Mesendoderm (in vitro differentiated cells): ENCODE results near the gene PLEKHA4.
A peak's percentile ranks its signal among the peaks of the same experiment; 100 is the strongest.
"Not testable (repeated sequence)": the region's sequence is repeated elsewhere in the genome, so short reads cannot be mapped to it uniquely, and the experiment has no call there.

Experiments
- DNase-seq: peaks from one replicate; pipeline ENCODE4 v3.0.0; 2013
- H2AK5ac ChIP-seq: 2 replicates; pipeline ENCODE4 v1.6.1; 2013; ENCODE audit warnings: low read length, inconsistent platforms
- H2BK120ac ChIP-seq: 2 replicates; pipeline ENCODE4 v1.6.1; 2013; ENCODE audit warnings: low read depth, mild to moderate bottlenecking, low read length, moderate library complexity, mixed read lengths
- H2BK15ac ChIP-seq: replicated peaks from 2 replicates; pipeline ENCODE4 v1.6.1; 2013; ENCODE audit warnings: low read depth, mild to moderate bottlenecking, moderate library complexity
- H2BK5ac ChIP-seq: 2 replicates; pipeline ENCODE4 v1.6.1; 2013; ENCODE audit warnings: low read length, inconsistent platforms
- H3K18ac ChIP-seq: 2 replicates; pipeline ENCODE4 v1.6.1; 2013; ENCODE audit warnings: mild to moderate bottlenecking, low read length, mixed read lengths
- H3K23ac ChIP-seq: one replicate; pipeline ENCODE4 v1.6.1; 2013; ENCODE audit warnings: low read length
- H3K27ac ChIP-seq: 2 replicates; pipeline ENCODE4 v1.5.1; 2013; ENCODE audit warnings: low read depth, mild to moderate bottlenecking, inconsistent platforms, low read length, moderate library complexity
- H3K27me3 ChIP-seq: 2 replicates; pipeline ENCODE4 v1.6.1; 2013; ENCODE audit warnings: low read length, control low read depth, mild to moderate bottlenecking, inconsistent platforms; ENCODE audit not compliant: insufficient read depth, poor library complexity
- H3K36me3 ChIP-seq: 2 replicates; pipeline ENCODE4 v1.6.1; 2013; ENCODE audit warnings: low read length, inconsistent platforms; ENCODE audit not compliant: control insufficient read depth, insufficient read depth
- H3K4ac ChIP-seq: one replicate; pipeline ENCODE4 v1.6.1; 2013; ENCODE audit warnings: low read depth, mild to moderate bottlenecking, low read length, moderate library complexity
- H3K4me1 ChIP-seq: 2 replicates; pipeline ENCODE4 v1.6.1; 2013; ENCODE audit warnings: low read depth, low read length, inconsistent platforms; ENCODE audit not compliant: control insufficient read depth
- H3K4me2 ChIP-seq: 2 replicates; pipeline ENCODE4 v1.6.1; 2013; ENCODE audit warnings: low read length
- H3K4me3 ChIP-seq: 2 replicates; pipeline ENCODE4 v1.5.1; 2013; ENCODE audit warnings: mild to moderate bottlenecking, low read length
- H3K56ac ChIP-seq: one replicate; pipeline ENCODE4 v1.6.1; 2013; ENCODE audit warnings: low read length
- H3K79me1 ChIP-seq: 2 replicates; pipeline ENCODE4 v1.6.1; 2013; ENCODE audit warnings: low read length, inconsistent platforms
- H3K79me2 ChIP-seq: 2 replicates; pipeline ENCODE4 v1.6.1; 2013; ENCODE audit warnings: mild to moderate bottlenecking, low read length; ENCODE audit not compliant: control insufficient read depth, insufficient read depth
- H3K9ac ChIP-seq: 2 replicates; pipeline ENCODE4 v1.6.1; 2013; ENCODE audit warnings: low read length, inconsistent platforms
- H4K5ac ChIP-seq: one replicate; pipeline ENCODE4 v1.6.1; 2013; ENCODE audit warnings: low read length
- H4K8ac ChIP-seq: one replicate; pipeline ENCODE4 v1.6.1; 2013; ENCODE audit warnings: low read depth, mild to moderate bottlenecking, control low read depth, low read length, moderate library complexity
- WGBS: extraction: QIAGEN DNeasy Blood & Tissue Kit; methylation state at CpG from one replicate; pipeline ENCODE4 v1.1.7; 2013; ENCODE audit warnings: low lambda C conversion rate, missing lambda C conversion rate; ENCODE audit not compliant: insufficient coverage; ENCODE audit errors: extremely low coverage; 5-methylcytosine and 5-hydroxymethylcytosine counted together

The PLEKHA4 gene

GRCh38 chr19:48902291-48902690, 33.9 kb upstream of the PLEKHA4 start:
- not testable (repeated sequence) for H3K4me1 ChIP-seq, H3K79me1 ChIP-seq, H3K23ac ChIP-seq, H3K27ac ChIP-seq, H2BK5ac ChIP-seq, H4K8ac ChIP-seq, H3K79me2 ChIP-seq, H2BK15ac ChIP-seq, H4K5ac ChIP-seq, H3K18ac ChIP-seq, H3K4me2 ChIP-seq, H2AK5ac ChIP-seq, H3K36me3 ChIP-seq, H3K56ac ChIP-seq, H3K27me3 ChIP-seq, H3K9ac ChIP-seq, H2BK120ac ChIP-seq, DNase-seq, H3K4me3 ChIP-seq, H3K4ac ChIP-seq
- no CpG with 5 or more reads among the region's 7 CpGs for WGBS

GRCh38 chr19:48900477-48901406, 32.3 kb upstream of the PLEKHA4 start:
- DNase-seq = peak; percentile 60
- no peaks in the 10 kb centered on the region for H3K4me1 ChIP-seq

GRCh38 chr19:48899781-48900476, 31.5 kb upstream of the PLEKHA4 start, which contains the start of gene NUCB1:
NUCB1 (plus strand) TSS chr19:48900312; CDS start chr19:48900797, 485 bp downstream.
- no peak within 1 kb of the TSS for H2BK120ac ChIP-seq
- peak within 1 kb of the TSS; percentile 89 for H3K9ac ChIP-seq
- no CpG with 5 or more reads among the region's 34 CpGs for WGBS
- no peaks in the 10 kb centered on the region for H3K27me3 ChIP-seq
- no peak within 1 kb of the TSS for H4K5ac ChIP-seq
- H3K79me1 ChIP-seq = no peaks in the 10 kb centered on the region
- H3K4me1 ChIP-seq = no peaks in the 10 kb centered on the region
- peak within 1 kb of the TSS; percentile 81 for H3K27ac ChIP-seq
- H2BK5ac ChIP-seq = no peak within 1 kb of the TSS
- H3K23ac ChIP-seq = peak within 1 kb of the TSS; percentile 51
- H2AK5ac ChIP-seq = no peak within 1 kb of the TSS
- peak within 1 kb of the TSS; percentile 42 for H3K18ac ChIP-seq
- H4K8ac ChIP-seq = no peak within 1 kb of the TSS
- H3K4me2 ChIP-seq = peak within 1 kb of the TSS; percentile 62
- H3K36me3 ChIP-seq = peaks cover under 1% of the 10 kb centered on the region
- peak within 1 kb of the TSS; percentile 95 for H3K56ac ChIP-seq
- H3K4ac ChIP-seq = peak within 1 kb of the TSS; percentile 10
- peaks cover 3% of the 10 kb centered on the region for H3K79me2 ChIP-seq
- H2BK15ac ChIP-seq = no peak within 1 kb of the TSS
- peak within 1 kb of the TSS; percentile 86 for H3K4me3 ChIP-seq
- DNase-seq = peak; percentile 99

More at GRCh38 chr19:48900477-48901406, 32.3 kb upstream of the PLEKHA4 start:
- H3K79me2 ChIP-seq = peaks cover 3% of the 10 kb centered on the region
- H3K27ac ChIP-seq = no peak overlapping the region
- H4K8ac ChIP-seq = no peak overlapping the region
- peaks cover 3% of the 10 kb centered on the region for H3K36me3 ChIP-seq
- H2BK15ac ChIP-seq = no peak overlapping the region
- no peaks in the 10 kb centered on the region for H3K79me1 ChIP-seq
- H2BK120ac ChIP-seq = no peak overlapping the region
- H2BK5ac ChIP-seq = no peak overlapping the region
- H4K5ac ChIP-seq = no peak overlapping the region
- no peaks in the 10 kb centered on the region for H3K27me3 ChIP-seq
- peak overlapping the region; percentile 9 for H3K4me2 ChIP-seq
- peak overlapping the region; percentile 86 for H3K4me3 ChIP-seq
- H2AK5ac ChIP-seq = no peak overlapping the region
- H3K9ac ChIP-seq = peak overlapping the region; percentile 89
- peak overlapping the region; percentile 51 for H3K23ac ChIP-seq
- WGBS = no CpG with 5 or more reads among the region's 24 CpGs
- peak overlapping the region; percentile 42 for H3K18ac ChIP-seq
- H3K56ac ChIP-seq = peak overlapping the region; percentile 87
- H3K4ac ChIP-seq = peak overlapping the region; percentile 10

- not testable (repeated sequence) for H3K27me3 ChIP-seq, H3K4me2 ChIP-seq, H3K27ac ChIP-seq, H3K4ac ChIP-seq, H2BK5ac ChIP-seq, H3K79me2 ChIP-seq, H2AK5ac ChIP-seq, H3K4me3 ChIP-seq, H2BK15ac ChIP-seq, H3K18ac ChIP-seq, H3K36me3 ChIP-seq, H3K79me1 ChIP-seq, H3K9ac ChIP-seq, H2BK120ac ChIP-seq, H4K8ac ChIP-seq, DNase-seq, H4K5ac ChIP-seq, H3K23ac ChIP-seq, H3K4me1 ChIP-seq
- WGBS = no CpG with 5 or more reads among the region's 11 CpGs
- peak overlapping the region; percentile 17 for H3K56ac ChIP-seq
Measured at GRCh38 chr19:48899386-48899749, 31.0 kb upstream of the PLEKHA4 start.

- no peak overlapping the region for H3K9ac ChIP-seq
- no peak overlapping the region for H4K5ac ChIP-seq
- no peak overlapping the region for H3K4ac ChIP-seq
- WGBS = no CpG with 5 or more reads among the region's 5 CpGs
- H3K36me3 ChIP-seq = no peaks in the 10 kb centered on the region
- H4K8ac ChIP-seq = no peak overlapping the region
- H2AK5ac ChIP-seq = no peak overlapping the region
- H3K18ac ChIP-seq = no peak overlapping the region
- H3K56ac ChIP-seq = no peak overlapping the region
- H3K4me1 ChIP-seq = no peaks in the 10 kb centered on the region
- H3K27ac ChIP-seq = no peak overlapping the region
- no peak overlapping the region for H2BK120ac ChIP-seq
- H3K79me2 ChIP-seq = peaks cover 3% of the 10 kb centered on the region
- H3K4me2 ChIP-seq = no peak overlapping the region
- DNase-seq = no peak
- H3K4me3 ChIP-seq = no peak overlapping the region
- no peak overlapping the region for H2BK5ac ChIP-seq
- no peaks in the 10 kb centered on the region for H3K79me1 ChIP-seq
- H2BK15ac ChIP-seq = no peak overlapping the region
- H3K27me3 ChIP-seq = no peaks in the 10 kb centered on the region
- H3K23ac ChIP-seq = no peak overlapping the region
Measured at GRCh38 chr19:48897181-48897580, 28.8 kb upstream of the PLEKHA4 start.
